Endothelial cell of umbilical vein (primary cell): ENCODE results near the gene HSD17B8.

Source experiments
- EZH2 ChIP-seq: IDR thresholded peaks from 2 replicates; pipeline ENCODE4 v1.6.1; 2012; ENCODE audit warnings: borderline replicate concordance, low read depth, mild to moderate bottlenecking, moderate library complexity, low read length, inconsistent platforms; ENCODE audit not compliant: severe bottlenecking
- POLR2A ChIP-seq: IDR thresholded peaks from 2 replicates; pipeline ENCODE4 v1.6.1; 2012; ENCODE audit warnings: low read depth, mild to moderate bottlenecking, control low read depth, low read length
- POLR2AphosphoS5 ChIP-seq: IDR thresholded peaks from 2 replicates; pipeline ENCODE4 v1.6.1; 2012; ENCODE audit warnings: low read depth, mild to moderate bottlenecking, control low read depth, low read length, moderate library complexity; ENCODE audit not compliant: insufficient read depth
- TF ChIP-seq, protein P1 (sequence below), 2 donors: IDR thresholded peaks; 1 replicate in 1 of 2; 2 replicates in 1 of 2; pipeline ENCODE4 v1.5.1; 2011; ENCODE audit warnings: low read length in 2 of 2, mild to moderate bottlenecking in 2 of 2, moderate library complexity in 2 of 2, control low read depth in 1 of 2, inconsistent platforms in 1 of 2, low read depth in 1 of 2; ENCODE audit not compliant: insufficient read depth in 1 of 2; ENCODE audit errors: extremely low read depth in 1 of 2
- TF ChIP-seq, protein P2 (sequence below): IDR thresholded peaks from 2 replicates; pipeline ENCODE4 v1.6.1; 2011; ENCODE audit not compliant: insufficient read depth, insufficient read length

GRCh38 chr6:33236852-33237251, 32.4 kb downstream of the HSD17B8 start:
- TF ChIP-seq, protein P1, sequence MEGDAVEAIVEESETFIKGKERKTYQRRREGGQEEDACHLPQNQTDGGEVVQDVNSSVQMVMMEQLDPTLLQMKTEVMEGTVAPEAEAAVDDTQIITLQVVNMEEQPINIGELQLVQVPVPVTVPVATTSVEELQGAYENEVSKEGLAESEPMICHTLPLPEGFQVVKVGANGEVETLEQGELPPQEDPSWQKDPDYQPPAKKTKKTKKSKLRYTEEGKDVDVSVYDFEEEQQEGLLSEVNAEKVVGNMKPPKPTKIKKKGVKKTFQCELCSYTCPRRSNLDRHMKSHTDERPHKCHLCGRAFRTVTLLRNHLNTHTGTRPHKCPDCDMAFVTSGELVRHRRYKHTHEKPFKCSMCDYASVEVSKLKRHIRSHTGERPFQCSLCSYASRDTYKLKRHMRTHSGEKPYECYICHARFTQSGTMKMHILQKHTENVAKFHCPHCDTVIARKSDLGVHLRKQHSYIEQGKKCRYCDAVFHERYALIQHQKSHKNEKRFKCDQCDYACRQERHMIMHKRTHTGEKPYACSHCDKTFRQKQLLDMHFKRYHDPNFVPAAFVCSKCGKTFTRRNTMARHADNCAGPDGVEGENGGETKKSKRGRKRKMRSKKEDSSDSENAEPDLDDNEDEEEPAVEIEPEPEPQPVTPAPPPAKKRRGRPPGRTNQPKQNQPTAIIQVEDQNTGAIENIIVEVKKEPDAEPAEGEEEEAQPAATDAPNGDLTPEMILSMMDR (IDR thresholded peaks at IDR 0.05; ENCODE audit: extremely low read depth in 1 of 2, insufficient read depth in 1 of 2, low read depth in 1 of 2, low read length in 2 of 2): no peak
- TF ChIP-seq POLR2A (no peak), EZH2 (no peak), POLR2AphosphoS5 (no peak)
- TF ChIP-seq, protein P2, sequence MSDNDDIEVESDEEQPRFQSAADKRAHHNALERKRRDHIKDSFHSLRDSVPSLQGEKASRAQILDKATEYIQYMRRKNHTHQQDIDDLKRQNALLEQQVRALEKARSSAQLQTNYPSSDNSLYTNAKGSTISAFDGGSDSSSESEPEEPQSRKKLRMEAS: no peak
